KG1 (cell line): ENCODE results near the gene NES.

Experiments
- DNase-seq: peaks from one replicate; lab custom pipeline; 2025; lab: John Stamatoyannopoulos, UW

The NES gene

GRCh38 chr1:156680056-156680455 lies 2.8 kb upstream of the NES start:
- DNase-seq: no peak

DNA sequence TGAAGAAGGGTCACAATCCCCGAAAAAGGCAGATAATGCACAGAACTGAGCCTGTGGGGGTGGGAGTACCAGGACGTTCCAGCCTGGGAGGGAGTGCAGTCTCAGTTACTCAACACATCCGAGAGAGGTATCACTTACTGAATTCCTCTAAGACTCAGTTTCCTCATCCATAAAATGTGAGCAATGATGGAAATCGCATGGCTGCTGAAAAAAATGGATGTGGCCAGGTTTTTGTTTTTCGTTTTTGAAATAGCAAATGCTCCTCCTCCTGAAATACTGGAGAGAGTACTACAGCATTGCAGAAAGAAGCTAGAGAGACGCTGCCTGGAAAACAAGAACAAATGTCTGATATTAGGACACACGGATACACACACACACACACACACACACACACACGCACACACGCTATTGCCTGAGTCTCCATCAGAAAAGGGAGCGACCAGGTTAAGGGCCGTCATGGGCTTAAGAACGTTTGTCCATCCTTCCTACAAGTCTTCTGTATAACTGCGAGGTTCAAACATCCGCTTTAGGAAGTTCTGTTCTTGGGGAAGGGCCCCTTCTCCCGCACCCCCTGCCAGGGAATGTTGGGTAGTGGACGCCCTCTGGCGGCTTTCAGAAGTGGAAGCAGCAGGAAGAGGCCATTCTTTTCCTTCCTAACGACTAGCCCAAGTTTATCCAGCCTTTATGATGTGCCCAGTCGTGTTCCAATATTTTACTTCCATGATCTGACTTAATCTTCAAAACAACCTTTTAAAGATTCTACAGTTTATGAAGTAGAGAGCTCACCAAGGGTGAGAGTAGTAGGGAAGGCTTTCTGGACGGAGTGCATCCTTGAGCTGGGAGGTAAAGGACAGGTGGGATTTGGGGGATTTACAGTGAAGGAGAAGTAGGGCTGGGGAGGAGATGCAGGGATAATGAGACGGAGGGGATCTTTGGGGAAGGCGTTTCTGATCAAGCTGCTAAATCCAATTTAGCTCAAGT lies 699 bp upstream of the NES start:
- peak; percentile 51 for DNase-seq

DNA sequence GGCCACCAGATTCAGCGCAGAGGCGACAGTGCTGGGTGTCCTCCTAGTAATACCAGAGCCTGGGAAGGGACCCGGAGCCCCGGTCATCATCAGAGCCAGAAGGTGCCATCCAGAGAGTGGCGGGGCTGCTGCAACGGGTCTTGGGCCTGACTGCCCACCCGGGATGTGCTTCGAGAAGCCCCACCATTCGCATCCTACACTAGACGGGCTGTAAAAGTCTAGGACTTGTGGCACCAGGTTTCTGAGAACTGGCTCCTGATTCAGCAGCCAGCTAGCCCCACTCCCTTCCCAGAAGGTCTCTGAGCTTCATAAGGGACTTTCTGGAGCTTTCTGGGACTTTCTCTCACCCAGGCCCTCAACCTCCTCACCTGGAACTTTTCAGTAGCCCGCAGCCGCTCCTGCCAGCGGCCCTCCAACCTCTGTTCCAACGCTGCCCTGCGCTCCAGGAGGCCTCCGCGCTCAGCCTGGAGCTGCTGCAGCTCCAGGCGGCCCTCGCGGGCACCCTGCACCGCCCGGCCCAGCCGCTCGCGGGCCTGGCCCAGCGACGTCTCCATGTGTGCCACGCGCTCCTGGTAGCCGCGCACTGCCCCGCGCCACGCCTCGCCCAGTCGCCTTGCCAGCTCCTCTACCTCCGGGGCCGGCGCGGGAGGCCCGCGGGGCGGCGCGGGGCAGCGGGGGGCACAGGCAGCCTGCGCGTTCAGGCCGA lies 940 bp downstream of the NES start:
- DNase-seq: no peak

- DNase-seq: no peak
Measured at GRCh38 chr1:156675210-156676113, 1.7 kb downstream of the NES start.

DNA sequence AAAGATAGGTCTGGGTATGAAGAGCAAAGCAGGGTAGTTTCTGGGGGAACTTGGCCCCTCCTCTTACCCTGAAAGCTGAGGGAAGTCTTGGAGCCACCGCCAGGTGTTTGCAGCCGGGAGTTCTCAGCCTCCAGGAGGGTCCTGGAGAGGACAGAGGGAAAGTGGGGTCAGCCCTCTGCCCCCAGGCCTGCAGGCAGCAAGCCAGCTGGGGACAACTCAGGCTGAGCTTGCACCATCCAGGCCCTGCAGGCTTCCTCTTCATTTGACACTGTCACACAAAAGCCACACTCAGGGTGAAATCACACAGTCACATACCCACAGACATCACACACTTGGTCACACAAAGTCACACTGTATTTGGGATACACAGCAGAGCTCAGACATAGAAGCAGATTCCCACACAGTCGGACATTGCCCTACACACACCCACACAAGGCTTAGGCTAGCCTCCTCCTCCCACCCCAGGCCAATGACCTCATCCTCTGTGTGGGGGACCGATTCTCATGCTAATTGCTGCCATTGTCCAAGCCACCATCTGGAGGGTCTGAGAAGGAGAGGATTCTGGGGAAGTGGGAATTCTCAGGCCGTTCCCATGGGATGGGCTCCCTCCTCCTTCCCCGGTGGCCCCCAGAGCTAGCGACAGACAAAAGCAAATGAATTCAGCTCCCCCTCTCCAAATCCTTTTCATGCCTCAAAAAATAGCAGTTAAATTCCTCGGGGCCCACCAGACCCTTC lies 3.7 kb downstream of the NES start:
- DNase-seq: no peak

DNA sequence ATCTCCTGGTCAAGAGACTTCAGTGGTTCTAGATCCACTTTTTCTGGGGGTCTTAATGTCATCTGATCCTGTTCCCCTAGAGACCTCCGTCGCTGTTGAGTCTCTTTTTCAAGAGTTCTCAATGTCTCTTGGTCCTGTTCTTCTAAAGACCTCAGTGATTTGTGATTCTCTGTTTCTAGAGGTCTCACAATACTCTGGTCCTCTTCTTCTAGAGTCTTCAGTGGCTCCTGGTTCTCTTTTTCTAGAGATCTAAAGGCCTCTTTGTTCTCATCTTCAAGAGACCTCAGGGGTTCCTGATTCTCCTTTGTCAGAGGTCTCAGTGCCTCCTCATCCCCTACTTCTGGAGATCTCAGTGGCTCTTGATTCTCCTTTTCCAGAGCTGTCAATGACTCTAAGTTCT lies 5.4 kb downstream of the NES start:
- no peak for DNase-seq

- no peak for DNase-seq
Measured at GRCh38 chr1:156670791-156671190, 6.4 kb downstream of the NES start.

GRCh38 chr1:156670359-156670758 lies 6.8 kb downstream of the NES start:
- no peak for DNase-seq

- no peak for DNase-seq
Measured at GRCh38 chr1:156669794-156670193, 7.4 kb downstream of the NES start.

GRCh38 chr1:156668801-156669637 lies 8.2 kb downstream of the NES start:
- DNase-seq: no peak

DNA sequence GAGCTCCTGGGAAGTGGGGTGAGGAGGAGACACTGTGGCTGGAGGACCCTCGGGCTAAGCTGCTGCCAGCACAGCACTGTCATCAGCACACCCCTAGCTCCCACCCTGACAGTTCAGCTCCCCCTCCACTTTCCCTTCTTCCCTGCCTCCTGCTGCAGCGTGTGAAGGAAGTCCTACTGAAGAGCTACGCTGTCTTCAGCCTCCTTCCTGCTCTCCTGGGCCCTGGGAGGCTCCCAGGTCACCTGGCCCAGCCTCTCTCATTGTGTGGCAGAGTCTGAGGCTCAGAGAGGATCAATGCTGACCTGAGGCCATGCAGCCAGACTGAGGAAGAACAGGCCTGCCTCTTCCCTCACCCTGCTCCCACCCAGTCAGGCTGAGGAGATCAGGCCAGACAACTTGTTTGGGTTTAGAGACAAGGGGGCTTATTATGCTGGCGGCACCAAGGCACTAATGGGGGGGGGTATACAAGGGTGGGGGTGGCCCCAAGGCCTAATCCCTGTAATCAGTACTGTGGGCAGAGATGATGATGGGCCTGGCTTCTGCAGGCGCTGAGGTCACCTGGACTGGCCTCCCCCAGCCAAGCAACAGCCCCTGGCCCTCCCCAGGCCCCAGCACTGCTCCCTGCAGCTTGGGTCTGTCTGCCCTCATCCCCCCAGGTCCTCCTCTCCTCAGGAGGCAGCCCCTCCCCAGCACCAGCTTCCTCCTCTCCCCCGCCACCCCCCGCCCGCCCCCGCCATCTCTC lies 9.1 kb downstream of the NES start:
- DNase-seq: no peak

GRCh38 chr1:156667610-156667967 lies 9.6 kb downstream of the NES start:
- no peak for DNase-seq

GRCh38 chr1:156666862-156667609 lies 10.2 kb downstream of the NES start:
- no peak for DNase-seq

DNA sequence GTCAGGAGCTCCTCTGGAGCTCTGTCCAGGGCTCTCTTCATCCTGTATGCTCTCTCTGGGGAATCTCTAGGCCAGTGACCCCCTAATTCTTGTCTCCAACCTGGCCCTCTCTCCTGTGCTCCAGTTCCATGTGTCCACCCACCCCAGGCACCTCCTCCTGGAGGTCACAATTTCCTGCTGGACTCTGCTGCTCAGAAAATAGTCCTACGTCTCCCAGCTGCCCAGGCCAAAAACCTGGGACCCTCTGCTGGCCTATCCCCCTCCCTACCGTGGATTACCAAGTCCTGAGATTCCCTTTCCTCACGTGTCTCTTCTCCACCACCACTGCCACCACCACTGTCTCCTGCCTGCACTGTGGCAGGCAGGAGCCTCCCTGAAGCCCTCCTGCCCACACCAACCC lies 11.7 kb downstream of the NES start:
- DNase-seq: no peak

- no peak for DNase-seq
Measured at GRCh38 chr1:156664767-156665411, 12.3 kb downstream of the NES start.

GRCh38 chr1:156664046-156664766 lies 13.0 kb downstream of the NES start:
- no peak for DNase-seq

- no peak for DNase-seq
Measured at GRCh38 chr1:156663178-156663577, 14.0 kb downstream of the NES start.

DNA sequence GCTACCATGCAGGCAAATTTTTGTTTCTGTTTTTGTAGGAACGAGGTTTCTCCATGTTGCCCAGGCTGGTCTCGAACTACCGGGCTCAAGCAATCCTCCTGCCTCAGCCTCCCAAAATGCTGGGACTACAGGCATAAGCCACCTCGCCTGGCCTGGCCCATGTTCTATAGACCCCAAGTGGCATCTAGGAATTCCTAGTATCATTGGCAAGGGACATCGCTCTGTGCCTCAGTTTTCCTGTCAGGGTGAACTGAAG lies 14.5 kb downstream of the NES start:
- no peak for DNase-seq
